Liver (tissue), 3 donors: ENCODE results near the gene PMPCB.
A peak's percentile ranks its signal among the peaks of the same experiment; 100 is the strongest.

Experiments
- ATF3 ChIP-seq: IDR thresholded peaks from 2 replicates; pipeline ENCODE4 v1.6.1; 2016; ENCODE audit warnings: antibody characterized with exemption
- CTCF ChIP-seq: fragments of 150-350 bp; IDR thresholded peaks from 2 replicates; pipeline ENCODE4 v1.5.1; 2017; ENCODE audit warnings: improper control_type of control experiment, low read depth, low read length; ENCODE audit not compliant: missing input control
- GABPA ChIP-seq, 2 donors: IDR thresholded peaks in 1 of 2; conservative IDR thresholded peaks in 1 of 2; 2 replicates each; pipeline ENCODE4 v1.6.1; 2016; ENCODE audit warnings: antibody characterized with exemption in 2 of 2, mild to moderate bottlenecking in 1 of 2, moderate library complexity in 1 of 2
- HNF4G ChIP-seq: IDR thresholded peaks from 2 replicates; pipeline ENCODE4 v1.6.1; 2016; ENCODE audit warnings: antibody characterized with exemption
- JUND ChIP-seq, 2 donors: IDR thresholded peaks; 2 replicates each; pipeline ENCODE4 v1.6.1; 2016; ENCODE audit warnings: antibody characterized with exemption in 2 of 2
- MAX ChIP-seq: IDR thresholded peaks from 2 replicates; pipeline ENCODE4 v1.6.1; 2016; ENCODE audit warnings: antibody characterized with exemption
- RAD21 ChIP-seq, 2 donors: IDR thresholded peaks; 2 replicates each; pipeline ENCODE4 v1.6.1; 2016; ENCODE audit warnings: antibody characterized with exemption in 2 of 2, mild to moderate bottlenecking in 2 of 2
- REST ChIP-seq: IDR thresholded peaks from 2 replicates; pipeline ENCODE4 v1.6.1; 2016; ENCODE audit warnings: antibody characterized with exemption, mild to moderate bottlenecking
- RXRA ChIP-seq, 2 donors: IDR thresholded peaks; 2 replicates each; pipeline ENCODE4 v1.6.1; 2017 to 2018; ENCODE audit warnings: antibody characterized with exemption in 2 of 2, mild to moderate bottlenecking in 1 of 2
- SP1 ChIP-seq: IDR thresholded peaks from 2 replicates; pipeline ENCODE4 v1.6.1; 2018; ENCODE audit warnings: antibody characterized with exemption, mild to moderate bottlenecking
- ZBTB33 ChIP-seq: IDR thresholded peaks from 2 replicates; pipeline ENCODE4 v1.6.1; 2016; ENCODE audit warnings: antibody characterized with exemption
- donor health status: healthy.
- donor health status: healthy.

GRCh38 chr7:103344453-103345149, 47.4 kb downstream of the PMPCB start, which contains the start of gene DNAJC2:
- TF ChIP-seq CTCF, result no peak
- peak; percentile 58 for TF ChIP-seq REST
- no peak for TF ChIP-seq HNF4G
- peak; percentile 43 for TF ChIP-seq SP1
- no peak for TF ChIP-seq RXRA (IDR thresholded peaks at IDR 0.05)
- TF ChIP-seq GABPA (IDR thresholded peaks at IDR 0.05 in 1 of 2, conservative IDR thresholded peaks at IDR 0.05 in 1 of 2), result peak; percentile 93 to 96
- TF ChIP-seq RAD21 (IDR thresholded peaks at IDR 0.05), result peak; percentile 45 to 46
- peak; percentile 42 for TF ChIP-seq ZBTB33
- no peak for TF ChIP-seq ATF3
- TF ChIP-seq JUND (IDR thresholded peaks at IDR 0.05), result peak in 1 of 2 donors; percentile 19
- peak; percentile 90 for TF ChIP-seq MAX
